ENCODE measurements around the gene MVB12B. TPM values are rescaled to one million over a fixed set of nuclear protein-coding genes. Genes with fewer than 3 reads are reported as not detected.

Gene MVB12B
- total RNA-seq, 1 experiment from 2014 or later = not detected

GRCh38 chr9:126488881-126489404 lies 162.3 kb downstream of the MVB12B start:
- no peak for DNase-seq (ENCODE audit: low spot score)

- DNase-seq (ENCODE audit: low spot score) = no peak
Measured at GRCh38 chr9:126489581-126490213, 163.1 kb downstream of the MVB12B start.

- DNase-seq (ENCODE audit: low spot score) = no peak
Measured at GRCh38 chr9:126490214-126490631, 163.6 kb downstream of the MVB12B start.

- peak; percentile 72 for DNase-seq (ENCODE audit: low spot score)
Measured at GRCh38 chr9:126490871-126491567, 164.4 kb downstream of the MVB12B start.

GRCh38 chr9:126491568-126491879 lies 164.9 kb downstream of the MVB12B start:
- DNase-seq (ENCODE audit: low spot score) = no peak

GRCh38 chr9:126491949-126492348 lies 165.3 kb downstream of the MVB12B start:
- no peak for DNase-seq (ENCODE audit: low spot score)

GRCh38 chr9:126494264-126494663 lies 167.6 kb downstream of the MVB12B start:
- no peak for DNase-seq (ENCODE audit: low spot score)

GRCh38 chr9:126494746-126495145 lies 168.1 kb downstream of the MVB12B start:
- no peak for DNase-seq (ENCODE audit: low spot score)

GRCh38 chr9:126495411-126496180 lies 169.0 kb downstream of the MVB12B start:
- DNase-seq (ENCODE audit: low spot score) = no peak

GRCh38 chr9:126496181-126496576 lies 169.6 kb downstream of the MVB12B start:
- DNase-seq (ENCODE audit: low spot score) = no peak

GRCh38 chr9:126496781-126497659 lies 170.4 kb downstream of the MVB12B start:
- DNase-seq (ENCODE audit: low spot score) = no peak

GRCh38 chr9:126497660-126498275 lies 171.1 kb downstream of the MVB12B start:
- no peak for DNase-seq (ENCODE audit: low spot score)

- DNase-seq (ENCODE audit: low spot score) = no peak
Measured at GRCh38 chr9:126498331-126498730, 171.7 kb downstream of the MVB12B start.

- peak; percentile 50 for DNase-seq (ENCODE audit: low spot score)
Measured at GRCh38 chr9:126499005-126499910, 172.6 kb downstream of the MVB12B start.

- DNase-seq (ENCODE audit: low spot score) = no peak
Measured at GRCh38 chr9:126499911-126500599, 173.4 kb downstream of the MVB12B start.

GRCh38 chr9:126500600-126501382 lies 174.2 kb downstream of the MVB12B start:
- peak; percentile 62 for DNase-seq (ENCODE audit: low spot score)

- DNase-seq (ENCODE audit: low spot score) = no peak
Measured at GRCh38 chr9:126501383-126502331, 175.0 kb downstream of the MVB12B start.
